Aorta (tissue), 5 donors: ENCODE data around the gene LHX8. TPM values are rescaled to one million over a fixed set of nuclear protein-coding genes. Genes with fewer than 3 reads are reported as not detected.
"Not testable (repeated sequence)": the region's sequence is repeated elsewhere in the genome, so short reads cannot be mapped to it uniquely, and the experiment has no call there.

Source experiments
- ATAC-seq: fragments of 200-7000 bp; cut with Tn5 transposase; one replicate; pipeline ENCODE4 v1.9.1; 2022; ENCODE audit warnings: moderate library complexity; ENCODE audit not compliant: low FRiP score
- DNase-seq, 2 donors: peaks; one replicate each; pipeline ENCODE4 v3.0.0-alpha.2; 2020
- H3K27ac ChIP-seq, 2 donors: one replicate each; pipeline ENCODE4 v1.5.1; 2013; ENCODE audit warnings: low read length in 2 of 2, mild to moderate bottlenecking in 2 of 2, moderate library complexity in 2 of 2, control low read depth in 1 of 2, inconsistent platforms in 1 of 2, low read depth in 1 of 2
- H3K27me3 ChIP-seq, 2 donors: one replicate each; pipeline ENCODE4 v1.6.1; 2013; ENCODE audit warnings: control low read depth in 1 of 2, low read length in 1 of 2, mild to moderate bottlenecking in 1 of 2, moderate library complexity in 1 of 2; ENCODE audit not compliant: insufficient read depth in 2 of 2, control insufficient read depth in 1 of 2
- H3K36me3 ChIP-seq, 2 donors: one replicate each; pipeline ENCODE4 v1.6.1; 2013; ENCODE audit warnings: control low read depth in 1 of 2, low read length in 1 of 2, mild to moderate bottlenecking in 1 of 2; ENCODE audit not compliant: insufficient read depth in 2 of 2, control insufficient read depth in 1 of 2
- H3K4me1 ChIP-seq, 2 donors: one replicate each; pipeline ENCODE4 v1.6.1; 2013; ENCODE audit warnings: low read length in 2 of 2, control low read depth in 1 of 2, mild to moderate bottlenecking in 1 of 2, moderate library complexity in 1 of 2; ENCODE audit not compliant: insufficient read depth in 2 of 2, control insufficient read depth in 1 of 2
- H3K4me3 ChIP-seq, 2 donors: one replicate each; pipeline ENCODE4 v1.5.1; 2013; ENCODE audit warnings: low read length in 2 of 2, control low read depth in 1 of 2, mild to moderate bottlenecking in 1 of 2
- H3K9me3 ChIP-seq: one replicate; pipeline ENCODE4 v1.6.1; 2013; ENCODE audit warnings: mild to moderate bottlenecking, low read length; ENCODE audit not compliant: control insufficient read depth
- WGBS, 2 donors: extraction: QIAGEN DNeasy Blood & Tissue Kit; methylation state at CpG; one replicate each; pipeline ENCODE4 v1.1.7; 2013; 5-methylcytosine and 5-hydroxymethylcytosine counted together
- intact Hi-C, 2 donors: fragments of 100-400 bp; cut with DNase I; formaldehyde crosslinking; loops; one replicate each; pipeline versions ENCODE4 v1.14.2 to v1.15.0; 2022
- polyA plus RNA-seq, 2 donors: library from polyadenylated mRNA; stranded (reverse); fragments of 200-250 nt; gene quantifications; one replicate each; pipeline ENCODE4 v1.2.3, GENCODE V29; 2013
- total RNA-seq, 2 donors: library from RNA; stranded (reverse); fragmentation: NEBNext Ultra II Directional; extraction: Animal tissue kit (Norgen Biotek cat#: 25700); gene quantifications; one replicate each; pipeline ENCODE4 v1.2.1, GENCODE V29; 2021
- donor health status: healthy with polysubstance abuse.
- donor health status: Bipolar disorder and iron deficiency.
- donor health status: DM: no; HTN: no; CAD: no.
- donor health status: DM: no; HTN: no; CAD: no.
- donor health status: DM: yes; HTN: yes; CAD: no.

LHX8 gene
- total and polyA plus RNA-seq, 4 donors, result not detected

DNA sequence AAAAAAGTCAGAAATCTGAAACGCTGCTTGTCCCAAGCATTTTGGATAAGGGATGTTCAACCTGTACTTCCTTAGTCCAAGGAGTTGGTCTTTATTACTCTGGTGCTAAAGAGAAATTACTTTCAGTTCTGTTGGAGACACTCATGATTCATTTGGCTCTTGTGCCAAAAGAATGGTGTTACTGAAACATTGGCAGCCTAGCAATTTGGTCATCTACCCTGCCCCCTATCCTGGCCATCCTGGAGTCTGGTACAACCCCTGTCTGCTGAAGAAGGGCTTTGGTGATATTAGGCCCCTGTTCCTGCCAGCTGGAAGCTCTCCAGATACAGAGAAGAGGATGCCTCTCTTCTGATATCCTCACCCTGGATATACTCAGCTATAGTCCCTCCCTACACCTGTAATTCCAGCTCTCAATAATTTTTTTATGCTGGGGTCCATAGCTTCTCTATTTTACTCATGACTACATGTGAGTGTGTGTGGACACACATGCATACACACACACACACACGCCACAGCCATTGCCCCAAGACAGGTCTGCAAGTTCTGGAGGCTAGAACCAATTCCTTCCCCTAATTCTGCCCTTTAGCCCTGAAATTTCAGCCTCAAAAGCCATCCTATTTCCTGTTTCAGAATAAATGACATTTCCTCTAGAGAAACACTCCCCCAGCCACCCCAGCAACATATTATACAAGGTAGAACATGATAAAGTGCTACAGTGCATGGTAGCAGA, 40.0 kb downstream of the LHX8 start:
- Histone ChIP-seq H3K27me3 (no peaks in the 10 kb centered on the region), H3K9me3 (peaks cover 2% of the 10 kb centered on the region), H3K36me3 (no peaks in the 10 kb centered on the region), H3K4me1 (no peaks in the 10 kb centered on the region), H3K4me3 (no peak overlapping the region), H3K27ac (no peak overlapping the region)
- WGBS, 2 donors, result 66 to 70% methylated on average over 2 of the region's 2 CpGs
- intact Hi-C loops, result no loop called here
- DNase-seq (no peak), ATAC-seq (no peak)

DNA sequence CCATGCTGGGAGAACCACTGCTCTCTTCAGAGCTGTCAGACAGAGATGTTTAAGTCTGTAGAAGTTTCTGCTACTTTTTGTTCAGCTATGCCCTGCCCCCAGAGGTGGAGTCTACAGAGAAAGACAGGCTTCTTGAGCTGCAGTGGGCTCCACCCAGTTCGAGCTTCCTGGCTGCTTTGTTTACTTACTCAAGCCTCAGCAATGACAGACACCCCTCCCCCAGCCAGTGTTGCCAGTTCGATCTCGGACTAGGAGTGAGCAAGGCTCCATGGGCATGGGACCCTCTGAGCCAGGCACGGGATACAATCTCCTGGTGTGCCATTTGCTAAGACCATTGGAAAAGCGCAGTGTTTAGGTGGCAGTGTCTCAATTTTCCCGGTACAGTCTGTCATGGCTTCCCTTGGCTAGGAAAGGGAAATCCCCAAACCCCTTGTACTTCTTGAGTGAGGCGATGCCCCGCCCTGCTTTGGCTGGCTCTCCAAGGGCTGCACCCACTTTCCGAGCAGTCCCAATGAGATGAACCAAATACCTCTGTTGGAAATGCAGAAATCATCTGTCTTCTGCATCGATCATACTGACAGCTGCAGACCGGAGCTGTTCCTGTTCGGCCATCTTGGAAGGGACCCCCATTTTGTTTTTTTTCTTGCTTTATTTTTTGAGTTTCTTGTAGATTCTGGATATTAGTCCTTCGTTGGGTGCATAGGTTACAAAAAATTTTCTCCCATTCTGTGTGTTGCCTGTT, 47.2 kb downstream of the LHX8 start:
- ATAC-seq, H3K4me3 ChIP-seq, H3K27me3 ChIP-seq, H3K36me3 ChIP-seq, H3K4me1 ChIP-seq, H3K27ac ChIP-seq, intact Hi-C loops, DNase-seq, H3K9me3 ChIP-seq: not testable (repeated sequence)
- WGBS, 2 donors, result 83% methylated on average over 13 of the region's 13 CpGs

DNA sequence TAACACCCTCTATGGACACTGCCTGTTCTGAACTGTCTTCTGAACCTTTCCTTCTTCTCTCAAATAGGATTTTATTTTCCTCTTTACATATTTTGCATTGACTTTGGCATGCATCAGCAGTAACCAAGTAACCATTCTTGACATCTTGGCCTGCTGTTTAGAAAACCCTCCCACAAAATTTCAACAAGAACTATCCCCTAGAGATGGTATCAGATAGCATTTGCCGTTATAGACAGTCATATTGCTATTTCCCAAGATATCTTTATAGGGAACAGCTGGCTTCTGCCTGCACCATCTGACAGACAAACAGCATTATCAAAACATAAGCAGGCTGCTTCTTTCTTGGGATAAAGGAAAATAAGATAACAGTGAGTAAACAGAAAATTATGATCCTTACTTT, 54.7 kb downstream of the LHX8 start:
- Histone ChIP-seq H3K4me3 (no peak overlapping the region), H3K27ac (no peak overlapping the region), H3K4me1 (no peaks in the 10 kb centered on the region), H3K9me3 (no peaks in the 10 kb centered on the region), H3K36me3 (no peaks in the 10 kb centered on the region), H3K27me3 (no peaks in the 10 kb centered on the region)
- ATAC-seq (no peak), DNase-seq (no peak)
- 23 to 28% methylated on average over 1 of the region's 1 CpG for WGBS, 2 donors
- intact Hi-C loops, result no loop called here

DNA sequence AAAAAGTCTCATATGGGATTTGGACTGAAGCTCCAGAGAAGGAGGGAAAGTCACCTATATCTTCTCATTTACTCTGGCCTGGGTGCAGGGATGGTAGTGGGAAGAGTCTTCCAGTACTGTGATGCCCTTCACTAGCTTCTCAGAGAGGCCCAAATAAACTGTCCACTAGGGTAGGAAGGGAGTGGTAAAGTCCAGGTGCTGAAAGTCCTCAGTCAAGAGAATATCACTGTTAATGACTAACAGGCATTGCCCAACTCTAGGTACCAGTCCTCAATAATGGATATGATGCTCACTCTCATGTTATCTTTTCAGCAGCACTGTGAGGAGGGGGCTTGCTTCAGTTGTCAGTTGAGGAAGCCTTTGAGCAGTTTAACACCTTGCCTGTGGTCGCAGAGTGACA, 64.0 kb downstream of the LHX8 start:
- Histone ChIP-seq H3K9me3 (no peaks in the 10 kb centered on the region), H3K4me1 (no peaks in the 10 kb centered on the region), H3K4me3 (no peak overlapping the region), H3K36me3 (no peaks in the 10 kb centered on the region), H3K27me3 (no peaks in the 10 kb centered on the region), H3K27ac (no peak overlapping the region)
- WGBS, 2 donors, result 52 to 76% methylated on average over 1 of the region's 1 CpG
- DNase-seq (no peak), ATAC-seq (no peak)
- intact Hi-C loops, result no loop called here

DNA sequence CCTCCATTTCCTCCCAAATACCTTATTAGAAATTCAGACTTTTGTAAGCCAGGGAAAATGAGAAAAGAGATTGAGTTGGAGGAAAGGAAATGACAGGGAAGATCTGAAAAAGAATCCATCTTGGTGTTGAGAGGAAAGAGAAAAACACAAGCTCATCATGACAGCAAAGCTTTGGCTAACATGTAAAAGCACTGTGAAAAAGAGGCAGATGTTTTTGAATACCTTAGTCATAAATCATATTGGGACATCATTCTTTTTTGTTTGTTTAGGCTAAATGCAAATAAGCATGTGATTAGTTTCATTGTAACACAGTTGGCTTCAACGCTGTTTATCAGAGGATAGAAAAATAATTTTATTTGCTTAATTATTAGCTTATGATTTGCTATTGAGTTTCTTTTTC, 64.6 kb downstream of the LHX8 start:
- Histone ChIP-seq H3K4me3 (no peak overlapping the region), H3K27me3 (no peaks in the 10 kb centered on the region), H3K27ac (no peak overlapping the region), H3K4me1 (no peaks in the 10 kb centered on the region), H3K36me3 (no peaks in the 10 kb centered on the region), H3K9me3 (no peaks in the 10 kb centered on the region)
- intact Hi-C loops, result no loop called here
- ATAC-seq (no peak), DNase-seq (no peak)
- 76 to 84% methylated on average over 1 of the region's 1 CpG for WGBS, 2 donors

DNA sequence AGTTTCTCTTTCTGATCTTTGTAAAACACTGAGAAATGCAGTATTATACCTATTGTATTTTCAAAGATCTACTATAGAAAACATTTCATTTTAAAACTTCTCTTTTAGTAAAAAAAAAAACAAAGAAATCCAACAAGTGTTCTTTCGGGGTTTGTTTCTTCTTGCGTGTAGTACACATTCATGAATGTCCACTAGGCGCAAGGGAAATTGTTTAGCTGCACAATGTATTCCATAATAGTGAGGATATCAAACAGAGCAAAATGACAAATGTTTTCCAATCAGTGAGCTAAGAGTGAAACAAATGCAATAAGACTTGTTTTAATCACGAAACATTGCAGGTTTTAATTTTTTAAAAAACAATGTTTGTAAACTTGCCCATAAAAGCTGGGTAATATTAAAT, 68.6 kb downstream of the LHX8 start:
- Histone ChIP-seq H3K9me3 (no peaks in the 10 kb centered on the region), H3K27me3 (no peaks in the 10 kb centered on the region), H3K4me1 (no peaks in the 10 kb centered on the region), H3K36me3 (no peaks in the 10 kb centered on the region), H3K4me3 (no peak overlapping the region), H3K27ac (no peak overlapping the region)
- 83 to 87% methylated on average over 4 of the region's 4 CpGs for WGBS, 2 donors
- no peak for DNase-seq
- ATAC-seq, result no peak
- intact Hi-C loops, result loop anchor here in 1 of 2 donors (5.0 kb wide), 1 partner anchor 430 kb away; no protein-coding TSS in a partner anchor

DNA sequence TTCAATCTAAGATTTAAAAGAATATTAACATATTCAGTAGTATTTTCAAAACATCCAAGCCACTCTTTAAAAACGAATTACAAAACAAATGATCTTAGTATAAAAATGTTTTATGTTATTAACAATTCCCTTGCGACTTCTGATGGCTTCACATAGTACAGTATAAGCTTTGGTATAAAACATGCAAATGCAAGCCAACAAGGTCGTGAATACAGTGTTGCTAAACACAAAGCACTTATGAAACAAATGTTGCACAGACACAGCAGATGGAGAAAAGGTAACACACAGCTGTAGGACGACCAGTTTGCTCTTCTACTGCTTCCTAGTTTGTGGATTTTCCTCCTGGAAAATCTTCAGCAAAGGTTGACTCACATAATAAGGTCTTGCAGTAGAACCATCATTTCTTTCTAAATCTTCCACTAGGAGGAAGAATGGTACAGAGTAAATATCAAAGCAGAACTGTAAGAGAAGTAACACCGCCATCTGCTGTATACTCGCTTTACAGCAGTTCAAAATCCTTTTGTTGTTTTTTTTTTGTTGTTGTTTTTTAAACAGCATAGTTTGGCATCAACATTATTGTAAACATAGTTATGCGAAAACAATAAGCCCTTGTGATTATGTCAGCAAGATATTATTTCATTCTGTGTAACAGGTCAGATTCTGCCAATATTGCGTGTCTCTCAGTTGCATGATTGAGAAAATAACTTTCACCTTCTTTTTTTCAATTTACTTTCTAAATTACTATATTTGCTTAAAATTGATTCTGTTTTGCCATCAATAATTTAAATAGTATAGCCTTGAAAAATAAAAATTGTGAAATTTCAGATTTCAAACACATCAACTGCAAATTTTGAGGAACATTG, 69.5 kb downstream of the LHX8 start:
- ATAC-seq, result no peak
- no peaks in the 10 kb centered on the region for H3K27me3 ChIP-seq
- intact Hi-C loops, result loop anchor here in 1 of 2 donors (5.0 kb wide), 1 partner anchor 431 kb away; no protein-coding TSS in a partner anchor
- H3K36me3 ChIP-seq, result no peaks in the 10 kb centered on the region
- H3K4me3 ChIP-seq, result no peak overlapping the region
- no peak for DNase-seq
- no peaks in the 10 kb centered on the region for H3K4me1 ChIP-seq
- H3K9me3 ChIP-seq, result no peaks in the 10 kb centered on the region
- 30 to 34% methylated on average over 8 of the region's 8 CpGs for WGBS, 2 donors
- no peak overlapping the region for H3K27ac ChIP-seq

DNA sequence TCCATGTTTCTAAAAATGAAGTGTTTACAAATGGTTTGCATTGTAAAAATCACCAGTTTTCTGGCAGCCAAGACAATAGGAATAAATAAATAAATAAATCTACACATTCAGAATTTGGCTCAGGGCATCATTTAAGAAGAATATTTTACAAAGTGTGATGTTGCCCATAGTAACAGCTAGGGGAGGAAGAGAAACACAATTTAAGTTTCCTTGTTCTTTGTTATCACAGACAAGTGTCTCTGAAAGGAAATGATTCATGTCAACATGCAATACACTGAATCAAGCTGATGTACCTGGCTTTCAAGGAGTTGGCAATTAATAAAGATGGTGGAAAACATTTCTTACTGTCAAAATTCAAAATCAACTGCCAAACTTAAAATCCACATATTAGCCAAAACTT, 74.7 kb downstream of the LHX8 start:
- intact Hi-C loops, result loop anchor here in 1 of 2 donors (5.0 kb wide), 1 partner anchor 442 kb away; no protein-coding TSS in a partner anchor
- no peaks in the 10 kb centered on the region for H3K9me3 ChIP-seq
- no peak for ATAC-seq

More for the DNA sequence above, 74.7 kb downstream of the LHX8 start:
- no peaks in the 10 kb centered on the region for H3K36me3 ChIP-seq
- DNase-seq, result no peak
- H3K4me1 ChIP-seq, result no peaks in the 10 kb centered on the region
- H3K4me3 ChIP-seq, result no peak overlapping the region
- no peaks in the 10 kb centered on the region for H3K27me3 ChIP-seq
- no peak overlapping the region for H3K27ac ChIP-seq
